Stimulated activated naive CD8-positive, alpha-beta T cell treated with anti-CD3 and anti-CD28 coated beads, Interleukin-15, amount 100 ng/mL, for 72 hours (primary cell): ENCODE results near the gene IL17RB.

Source experiments
- ATAC-seq: fragments of 150-1000 bp; cut with Tn5 transposase; 2 replicates; pipeline ENCODE4 v1.10.0; 2021; ENCODE audit warnings: mild to moderate bottlenecking, moderate library complexity
- DNase-seq, 2 donors: peaks; one replicate each; pipeline ENCODE4 v3.0.0; 2021 to 2022
- H3K27ac Mint-ChIP-seq, 2 donors: one replicate each; pipeline ENCODE4 v1.8.0; 2022; ENCODE audit warnings: mild to moderate bottlenecking in 2 of 2, mixed read lengths in 2 of 2, moderate library complexity in 2 of 2
- H3K27me3 Mint-ChIP-seq: one replicate; pipeline ENCODE4 v1.8.0; 2022; ENCODE audit warnings: mixed read lengths
- H3K4me1 Mint-ChIP-seq: one replicate; pipeline ENCODE4 v1.8.0; 2022; ENCODE audit warnings: mild to moderate bottlenecking, mixed read lengths
- H3K4me3 Mint-ChIP-seq, 2 donors: one replicate each; pipeline ENCODE4 v1.8.0; 2022; ENCODE audit warnings: mild to moderate bottlenecking in 2 of 2, mixed read lengths in 2 of 2, moderate library complexity in 1 of 2
- H3K9me3 Mint-ChIP-seq, 2 donors: one replicate each; pipeline ENCODE4 v1.8.0; 2022; ENCODE audit warnings: mixed read lengths in 2 of 2

Gene IL17RB

DNA sequence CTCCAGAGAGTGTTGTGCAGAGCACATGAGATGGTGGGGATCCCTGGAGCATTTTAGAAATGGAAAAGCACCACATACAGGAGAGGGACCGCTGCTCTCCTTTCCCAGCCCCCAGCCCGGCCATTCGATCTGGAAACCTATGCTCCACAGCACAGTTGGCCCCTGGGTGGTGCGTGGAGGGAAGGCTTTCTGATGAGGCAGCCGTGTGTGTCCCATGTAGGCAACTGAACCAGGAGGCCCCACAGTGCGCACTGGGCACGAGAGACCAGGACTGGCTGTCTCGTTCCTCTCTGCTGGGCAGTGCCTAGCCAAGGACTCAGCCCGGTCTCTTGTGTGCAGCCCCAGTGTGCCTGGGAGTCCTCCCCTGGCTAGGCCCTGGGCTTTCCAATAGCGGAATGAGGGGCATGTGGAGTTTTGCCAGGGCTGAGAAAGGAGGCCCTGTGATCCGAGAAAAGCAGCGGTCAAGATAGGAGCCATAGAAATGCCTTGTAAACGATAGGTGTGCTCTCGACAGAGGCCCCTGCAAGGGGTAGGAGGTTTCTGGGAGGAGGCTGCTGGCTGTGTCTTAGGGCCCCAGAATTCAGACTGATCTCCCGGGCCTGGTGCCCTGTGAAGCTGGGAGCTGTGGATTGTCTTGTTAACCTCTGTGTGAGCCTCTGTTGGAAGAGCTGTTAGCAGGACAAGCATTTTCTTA lies 39.1 kb upstream of the IL17RB start:
- ATAC-seq = no peak
- Mint-ChIP-seq H3K4me3 (no peak overlapping the region), H3K27me3 (peaks cover 12% of the 10 kb centered on the region), H3K4me1 (no peaks in the 10 kb centered on the region), H3K9me3 (no peaks in the 10 kb centered on the region), H3K27ac (no peak overlapping the region)
- DNase-seq = no peak

DNA sequence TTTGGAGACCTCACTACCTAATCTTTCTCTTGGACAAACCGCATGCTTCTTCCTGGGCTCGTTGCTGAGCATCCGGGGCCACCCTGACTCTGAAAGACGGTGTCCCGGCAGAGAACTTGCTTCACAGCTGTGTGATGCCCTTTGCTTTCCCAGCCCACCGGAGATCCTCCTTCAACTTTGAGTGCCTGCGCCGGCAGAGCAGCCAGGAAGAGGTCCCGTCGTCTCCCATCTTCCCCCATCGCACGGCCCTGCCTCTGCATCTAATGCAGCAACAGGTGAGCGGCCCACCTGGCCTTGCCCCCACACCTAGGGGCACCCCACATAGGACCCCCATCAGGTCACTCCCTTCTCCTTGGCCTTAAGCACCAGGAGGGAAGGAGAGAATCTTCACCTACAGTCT lies 37.9 kb upstream of the IL17RB start:
- H3K4me3 Mint-ChIP-seq = no peak overlapping the region
- H3K27me3 Mint-ChIP-seq = peaks cover 12% of the 10 kb centered on the region
- no peaks in the 10 kb centered on the region for H3K9me3 Mint-ChIP-seq
- DNase-seq (no peak), ATAC-seq (no peak)
- H3K27ac Mint-ChIP-seq = no peak overlapping the region
- H3K4me1 Mint-ChIP-seq = no peaks in the 10 kb centered on the region

DNA sequence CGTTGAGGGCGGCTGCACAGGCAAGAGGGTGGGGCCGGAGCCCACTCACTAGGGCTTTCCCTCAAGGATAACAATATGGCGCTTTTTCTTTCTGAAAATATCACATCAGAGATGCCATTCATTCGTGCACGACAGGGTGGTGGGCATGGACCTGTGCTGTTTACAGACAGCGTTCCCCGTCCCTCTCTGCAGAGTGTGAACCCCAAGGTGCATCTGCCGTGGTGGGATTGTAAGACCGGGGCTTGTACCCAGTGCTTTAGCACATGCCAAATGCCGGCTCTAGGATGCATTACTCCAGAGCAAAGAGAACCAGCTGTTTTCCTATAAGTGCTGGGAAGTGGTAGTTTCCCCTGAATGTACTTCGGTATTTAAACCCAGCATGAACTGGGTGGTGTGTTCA lies 37.1 kb upstream of the IL17RB start:
- H3K27ac Mint-ChIP-seq = no peak overlapping the region
- ATAC-seq = no peak
- no peaks in the 10 kb centered on the region for H3K9me3 Mint-ChIP-seq
- H3K4me1 Mint-ChIP-seq = no peaks in the 10 kb centered on the region
- H3K4me3 Mint-ChIP-seq = no peak overlapping the region
- no peak for DNase-seq
- H3K27me3 Mint-ChIP-seq = peaks cover 12% of the 10 kb centered on the region

DNA sequence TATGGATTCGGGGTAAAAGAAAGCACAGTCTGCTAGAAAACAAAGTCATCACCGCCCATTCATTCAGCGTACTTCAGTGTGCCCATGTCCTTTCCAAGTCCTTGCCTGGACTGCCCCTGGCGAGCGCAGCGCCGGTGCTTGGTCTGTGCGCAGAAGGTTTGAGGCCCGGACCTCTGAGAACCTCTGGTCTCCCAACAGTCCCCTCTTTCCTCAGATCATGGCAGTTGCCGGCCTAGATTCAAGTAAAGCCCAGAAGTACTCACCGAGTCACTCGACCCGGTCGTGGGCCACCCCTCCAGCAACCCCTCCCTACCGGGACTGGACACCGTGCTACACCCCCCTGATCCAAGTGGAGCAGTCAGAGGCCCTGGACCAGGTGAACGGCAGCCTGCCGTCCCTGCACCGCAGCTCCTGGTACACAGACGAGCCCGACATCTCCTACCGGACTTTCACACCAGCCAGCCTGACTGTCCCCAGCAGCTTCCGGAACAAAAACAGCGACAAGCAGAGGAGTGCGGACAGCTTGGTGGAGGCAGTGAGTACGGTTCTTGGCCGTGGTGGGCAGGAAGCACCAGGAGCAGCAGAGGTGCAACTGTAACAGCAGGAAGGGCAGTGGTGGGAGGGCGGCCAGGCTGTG lies 36.5 kb upstream of the IL17RB start:
- Mint-ChIP-seq H3K27me3 (peaks cover 12% of the 10 kb centered on the region), H3K4me1 (no peaks in the 10 kb centered on the region), H3K4me3 (no peak overlapping the region), H3K27ac (no peak overlapping the region), H3K9me3 (no peaks in the 10 kb centered on the region)
- ATAC-seq (no peak), DNase-seq (no peak)

DNA sequence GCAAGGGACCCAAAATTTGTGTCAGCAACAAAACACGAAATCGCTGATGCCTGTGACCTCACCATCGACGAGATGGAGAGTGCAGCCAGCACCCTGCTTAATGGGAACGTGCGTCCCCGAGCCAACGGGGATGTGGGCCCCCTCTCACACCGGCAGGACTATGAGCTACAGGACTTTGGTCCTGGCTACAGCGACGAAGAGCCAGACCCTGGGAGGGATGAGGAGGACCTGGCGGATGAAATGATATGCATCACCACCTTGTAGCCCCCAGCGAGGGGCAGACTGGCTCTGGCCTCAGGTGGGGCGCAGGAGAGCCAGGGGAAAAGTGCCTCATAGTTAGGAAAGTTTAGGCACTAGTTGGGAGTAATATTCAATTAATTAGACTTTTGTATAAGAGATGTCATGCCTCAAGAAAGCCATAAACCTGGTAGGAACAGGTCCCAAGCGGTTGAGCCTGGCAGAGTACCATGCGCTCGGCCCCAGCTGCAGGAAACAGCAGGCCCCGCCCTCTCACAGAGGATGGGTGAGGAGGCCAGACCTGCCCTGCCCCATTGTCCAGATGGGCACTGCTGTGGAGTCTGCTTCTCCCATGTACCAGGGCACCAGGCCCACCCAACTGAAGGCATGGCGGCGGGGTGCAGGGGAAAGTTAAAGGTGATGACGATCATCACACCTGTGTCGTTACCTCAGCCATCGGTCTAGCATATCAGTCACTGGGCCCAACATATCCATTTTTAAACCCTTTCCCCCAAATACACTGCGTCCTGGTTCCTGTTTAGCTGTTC lies 35.0 kb upstream of the IL17RB start:
- Mint-ChIP-seq H3K4me1 (no peaks in the 10 kb centered on the region), H3K4me3 (no peak overlapping the region), H3K27me3 (peaks cover 9% of the 10 kb centered on the region)

DNA sequence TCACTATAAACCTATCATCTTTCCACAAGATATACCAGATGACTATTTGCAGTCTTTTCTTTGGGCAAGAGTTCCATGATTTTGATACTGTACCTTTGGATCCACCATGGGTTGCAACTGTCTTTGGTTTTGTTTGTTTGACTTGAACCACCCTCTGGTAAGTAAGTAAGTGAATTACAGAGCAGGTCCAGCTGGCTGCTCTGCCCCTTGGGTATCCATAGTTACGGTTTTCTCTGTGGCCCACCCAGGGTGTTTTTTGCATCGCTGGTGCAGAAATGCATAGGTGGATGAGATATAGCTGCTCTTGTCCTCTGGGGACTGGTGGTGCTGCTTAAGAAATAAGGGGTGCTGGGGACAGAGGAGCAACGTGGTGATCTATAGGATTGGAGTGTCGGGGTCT lies 33.9 kb upstream of the IL17RB start:
- Mint-ChIP-seq H3K27me3 (peaks cover 6% of the 10 kb centered on the region), H3K4me1 (no peaks in the 10 kb centered on the region), H3K9me3 (no peaks in the 10 kb centered on the region), H3K4me3 (no peak overlapping the region), H3K27ac (no peak overlapping the region)
- ATAC-seq (no peak), DNase-seq (no peak)

More for the DNA sequence above, 35.0 kb upstream of the IL17RB start:
- ATAC-seq (no peak), DNase-seq (no peak)
- Mint-ChIP-seq H3K27ac (no peak overlapping the region), H3K9me3 (no peaks in the 10 kb centered on the region)

DNA sequence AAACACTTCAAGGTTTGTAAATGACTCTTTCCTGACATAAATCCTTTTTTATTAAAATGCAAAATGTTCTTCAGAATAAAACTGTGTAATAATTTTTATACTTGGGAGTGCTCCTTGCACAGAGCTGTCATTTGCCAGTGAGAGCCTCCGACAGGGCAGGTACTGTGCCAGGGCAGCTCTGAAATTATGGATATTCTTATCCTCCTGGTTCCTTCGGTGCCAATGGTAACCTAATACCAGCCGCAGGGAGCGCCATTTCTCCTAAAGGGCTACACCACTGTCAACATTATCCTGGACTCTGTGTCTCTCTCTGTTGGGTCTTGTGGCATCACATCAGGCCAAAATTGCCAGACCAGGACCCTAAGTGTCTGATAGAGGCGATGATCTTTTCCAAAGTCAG lies 33.1 kb upstream of the IL17RB start:
- Mint-ChIP-seq H3K27me3 (peaks cover 14% of the 10 kb centered on the region), H3K9me3 (no peaks in the 10 kb centered on the region), H3K27ac (no peak overlapping the region), H3K4me3 (no peak overlapping the region), H3K4me1 (no peaks in the 10 kb centered on the region)
- ATAC-seq (no peak), DNase-seq (no peak)

DNA sequence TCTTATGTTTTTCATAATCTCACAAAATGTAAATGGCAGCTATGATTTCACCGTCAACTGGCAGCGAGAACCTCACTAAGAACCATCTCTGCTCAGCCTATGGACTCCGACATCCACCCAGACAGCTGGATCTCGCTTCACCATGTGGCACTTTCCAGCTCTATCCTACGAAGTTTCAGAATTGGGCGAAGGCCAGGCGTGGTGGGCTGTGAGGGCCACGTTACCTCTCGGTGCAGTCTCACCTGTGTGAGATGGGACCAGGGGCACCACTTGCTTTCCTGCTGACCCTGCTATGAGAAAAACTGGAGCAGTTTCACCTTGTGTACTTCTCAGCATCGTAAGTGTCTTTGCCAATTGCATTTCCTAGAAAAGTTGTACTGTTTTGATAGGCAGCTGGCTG lies 32.5 kb upstream of the IL17RB start:
- ATAC-seq (no peak), DNase-seq (no peak)
- no peak overlapping the region for H3K4me3 Mint-ChIP-seq
- no peaks in the 10 kb centered on the region for H3K9me3 Mint-ChIP-seq
- no peak overlapping the region for H3K27ac Mint-ChIP-seq
- H3K27me3 Mint-ChIP-seq = peaks cover 14% of the 10 kb centered on the region
- H3K4me1 Mint-ChIP-seq = no peaks in the 10 kb centered on the region

DNA sequence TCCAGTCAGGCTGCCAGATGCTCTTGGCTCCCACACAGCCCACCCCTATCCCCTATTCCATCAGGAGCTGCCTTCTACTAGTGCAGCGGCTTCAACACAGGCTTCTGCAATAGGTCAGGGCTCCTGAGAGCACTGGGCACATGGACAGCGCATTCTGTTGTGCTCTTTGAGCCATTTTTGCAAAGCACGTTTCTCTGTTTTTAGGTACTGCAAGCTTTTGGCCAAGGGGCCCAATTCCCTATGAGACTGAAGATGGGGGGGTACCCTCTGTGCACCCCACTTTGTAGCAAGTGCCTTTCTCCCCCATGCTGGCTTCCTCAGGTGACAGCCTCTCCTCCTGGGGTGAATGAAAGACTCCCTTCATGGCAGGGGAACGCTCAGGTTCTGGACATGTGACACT lies 31.3 kb upstream of the IL17RB start:
- DNase-seq = no peak
- peaks cover 14% of the 10 kb centered on the region for H3K27me3 Mint-ChIP-seq

DNA sequence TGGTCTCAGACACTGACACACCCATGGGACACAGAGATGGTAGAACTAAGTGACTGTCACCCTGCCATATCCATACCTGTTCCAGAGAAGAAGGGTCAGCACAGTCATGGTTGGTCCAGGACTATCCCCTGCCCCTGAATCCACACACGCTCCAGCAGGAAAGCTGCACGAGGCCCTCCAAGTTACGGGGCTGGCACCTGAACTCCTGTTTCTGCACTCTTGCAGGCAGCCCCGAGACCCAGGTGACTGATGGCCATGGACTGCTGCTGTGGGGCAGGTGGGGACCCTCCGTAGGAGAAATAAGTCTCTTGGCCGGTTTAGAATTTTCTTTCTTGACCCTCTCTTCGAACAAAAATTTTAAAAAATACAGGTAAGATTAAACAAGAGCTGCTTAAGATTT lies 30.7 kb upstream of the IL17RB start:
- H3K27ac Mint-ChIP-seq = no peak overlapping the region
- no peaks in the 10 kb centered on the region for H3K9me3 Mint-ChIP-seq
- DNase-seq (no peak), ATAC-seq (no peak)
- H3K4me1 Mint-ChIP-seq = no peaks in the 10 kb centered on the region
- H3K27me3 Mint-ChIP-seq = peaks cover 14% of the 10 kb centered on the region
- no peak overlapping the region for H3K4me3 Mint-ChIP-seq

More for the DNA sequence above, 31.3 kb upstream of the IL17RB start:
- H3K4me1 Mint-ChIP-seq = no peaks in the 10 kb centered on the region
- H3K4me3 Mint-ChIP-seq = no peak overlapping the region
- no peak overlapping the region for H3K27ac Mint-ChIP-seq
- no peak for ATAC-seq
- H3K9me3 Mint-ChIP-seq = no peaks in the 10 kb centered on the region

DNA sequence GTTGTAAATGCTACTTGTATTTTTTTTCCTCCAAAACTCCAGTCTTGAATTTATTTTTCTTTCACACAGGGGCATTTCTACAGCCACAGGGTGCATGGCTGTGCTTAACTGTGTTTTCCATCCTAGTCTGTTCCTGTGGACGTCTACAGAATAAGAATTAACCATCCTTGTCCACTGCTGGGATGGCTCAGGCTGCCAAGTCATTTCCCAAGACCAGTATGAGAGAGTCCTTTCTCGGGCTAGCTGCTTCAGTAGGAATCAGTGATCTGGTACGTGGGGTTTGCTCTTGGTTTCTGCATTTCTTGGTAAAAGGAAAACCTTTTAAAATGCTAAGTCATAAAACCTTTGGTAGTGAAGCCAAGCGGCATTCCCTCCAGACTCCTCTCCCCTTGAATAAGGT lies 29.9 kb upstream of the IL17RB start:
- ATAC-seq (no peak), DNase-seq (no peak)
- H3K9me3 Mint-ChIP-seq = no peaks in the 10 kb centered on the region
- H3K4me1 Mint-ChIP-seq = no peaks in the 10 kb centered on the region
- no peak overlapping the region for H3K4me3 Mint-ChIP-seq
- peaks cover 14% of the 10 kb centered on the region for H3K27me3 Mint-ChIP-seq
- H3K27ac Mint-ChIP-seq = no peak overlapping the region

DNA sequence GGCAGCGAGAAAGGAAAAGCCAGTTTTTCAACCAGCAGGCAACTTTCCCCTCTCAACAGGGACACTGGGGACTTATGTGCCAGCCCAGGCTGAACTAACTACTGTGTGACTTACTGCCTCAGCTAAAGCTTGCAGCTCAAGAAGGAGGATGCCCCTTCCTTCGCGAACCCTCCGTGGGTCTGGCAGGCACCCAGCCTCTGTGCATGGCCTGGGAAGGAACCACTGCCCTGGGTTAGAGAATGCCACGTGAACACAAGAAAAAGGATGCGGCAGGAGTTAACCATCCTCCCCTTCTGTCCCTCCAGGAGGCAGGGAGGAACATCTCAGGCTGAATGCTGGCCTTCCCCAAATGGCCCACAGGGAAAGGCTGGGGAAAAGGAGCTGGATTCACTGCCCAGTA lies 29.2 kb upstream of the IL17RB start:
- no peaks in the 10 kb centered on the region for H3K9me3 Mint-ChIP-seq
- no peak overlapping the region for H3K4me3 Mint-ChIP-seq
- no peak overlapping the region for H3K27ac Mint-ChIP-seq
- DNase-seq = no peak
- no peaks in the 10 kb centered on the region for H3K4me1 Mint-ChIP-seq
- H3K27me3 Mint-ChIP-seq = peaks cover 14% of the 10 kb centered on the region
- ATAC-seq = no peak

DNA sequence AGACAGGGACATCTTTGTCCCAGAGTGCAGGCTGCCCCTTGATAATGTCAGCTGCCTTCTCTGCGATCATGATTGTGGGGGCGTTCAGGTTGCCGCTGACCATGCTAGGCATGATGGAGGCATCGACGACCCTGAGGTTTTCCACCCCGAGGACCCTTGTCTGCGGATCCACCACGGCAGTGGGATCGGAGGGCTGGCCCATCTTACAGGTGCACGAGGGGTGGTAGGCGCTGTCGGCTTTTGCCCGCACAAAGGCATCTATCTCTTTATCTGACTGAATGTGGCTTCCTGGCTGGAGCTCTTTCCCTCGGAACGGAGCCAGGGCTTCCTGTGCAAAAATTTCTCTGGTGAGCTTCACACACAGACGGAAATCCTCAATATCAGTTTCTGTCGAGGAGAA lies 28.6 kb upstream of the IL17RB start:
- DNase-seq = no peak
- peaks cover 14% of the 10 kb centered on the region for H3K27me3 Mint-ChIP-seq
- H3K27ac Mint-ChIP-seq = no peak overlapping the region
- H3K4me1 Mint-ChIP-seq = no peaks in the 10 kb centered on the region
- no peaks in the 10 kb centered on the region for H3K9me3 Mint-ChIP-seq
- no peak overlapping the region for H3K4me3 Mint-ChIP-seq
- no peak for ATAC-seq

DNA sequence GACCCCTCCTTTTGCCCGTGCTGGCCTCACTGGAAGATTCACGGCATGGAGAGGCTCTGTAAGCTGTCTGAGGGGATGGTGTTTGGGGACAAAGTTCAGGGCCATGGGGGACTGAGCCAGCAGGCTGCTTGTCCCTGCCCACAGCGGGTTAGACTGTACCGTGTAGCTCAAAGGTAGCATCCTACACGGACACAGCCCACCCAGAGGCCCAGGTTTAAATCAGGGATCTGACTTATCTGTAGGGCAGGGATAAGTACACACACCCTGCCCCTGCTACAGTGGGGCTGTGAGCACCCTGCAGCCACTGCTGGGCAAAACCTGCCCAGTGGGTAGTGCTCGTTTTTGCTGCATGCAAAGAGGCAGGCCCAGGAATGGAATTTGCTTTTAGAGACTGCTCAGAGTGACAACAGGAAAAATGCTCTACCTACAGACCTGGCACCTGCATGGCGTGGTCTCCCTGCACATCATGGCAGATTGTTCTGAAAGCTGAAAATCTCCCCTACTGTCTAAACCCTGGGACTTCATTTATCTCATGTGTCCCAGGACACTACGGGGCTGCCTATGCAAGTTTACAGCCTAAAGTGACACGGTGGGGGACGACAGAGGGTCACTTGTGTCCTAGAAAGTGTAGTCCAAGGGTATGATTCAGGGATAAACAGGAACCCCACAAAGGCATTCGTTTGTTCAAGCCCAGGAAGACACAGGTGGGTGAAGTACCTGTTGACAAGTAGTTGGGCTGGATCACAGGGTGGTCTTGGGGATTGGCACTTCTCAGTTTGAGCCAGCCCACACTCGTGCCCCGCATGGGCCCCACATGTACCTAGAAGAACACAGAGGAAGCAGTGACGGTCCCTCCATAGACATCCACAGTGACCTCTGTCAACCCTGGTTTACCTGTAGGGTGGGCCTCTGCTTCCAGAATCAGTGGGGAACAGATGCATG lies 27.9 kb upstream of the IL17RB start:
- DNase-seq = no peak
- Mint-ChIP-seq H3K4me3 (no peak overlapping the region), H3K4me1 (no peaks in the 10 kb centered on the region), H3K27ac (no peak overlapping the region), H3K27me3 (peaks cover 14% of the 10 kb centered on the region), H3K9me3 (no peaks in the 10 kb centered on the region)
- ATAC-seq = no peak

DNA sequence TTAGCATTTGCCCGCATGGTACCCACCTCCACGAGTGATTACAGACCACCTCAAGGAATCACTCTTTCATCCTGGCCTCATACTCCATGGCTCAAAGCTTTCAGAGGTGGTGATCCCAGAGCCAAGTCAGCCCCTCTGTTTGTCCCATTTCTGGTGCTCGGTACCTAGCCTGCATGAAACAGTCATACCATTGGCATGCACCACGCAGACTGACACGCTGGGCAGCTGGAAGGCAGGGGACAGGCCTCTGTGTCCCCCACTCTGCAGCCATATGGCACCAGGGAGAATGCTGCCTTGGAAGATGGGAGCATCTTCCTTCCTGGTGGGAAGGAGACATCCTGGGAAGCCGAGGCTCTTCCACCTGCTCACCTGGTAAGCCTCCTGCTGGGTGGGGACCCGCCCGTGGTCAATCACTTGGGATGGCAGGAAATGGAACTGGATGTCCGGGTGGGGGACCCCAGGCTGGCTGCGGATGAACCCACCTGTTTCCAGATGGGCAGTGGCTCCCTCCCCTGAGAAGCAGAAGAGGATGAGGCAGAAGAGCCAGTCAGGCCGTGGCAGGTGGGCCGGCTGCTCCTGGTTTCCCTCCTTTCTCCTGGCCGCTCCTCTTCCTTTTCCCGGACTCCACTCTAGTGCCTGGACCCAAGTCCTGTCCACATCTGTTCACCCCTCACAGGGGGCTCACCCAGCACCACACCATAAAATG lies 27.1 kb upstream of the IL17RB start:
- no peaks in the 10 kb centered on the region for H3K9me3 Mint-ChIP-seq
- no peak overlapping the region for H3K27ac Mint-ChIP-seq
- H3K4me1 Mint-ChIP-seq = no peaks in the 10 kb centered on the region
- ATAC-seq = no peak
- H3K4me3 Mint-ChIP-seq = no peak overlapping the region
- no peak for DNase-seq
- H3K27me3 Mint-ChIP-seq = peaks cover 14% of the 10 kb centered on the region
